ENCODE data around the gene SYT9. TPM values are rescaled to one million over a fixed set of nuclear protein-coding genes. Genes with fewer than 3 reads are reported as not detected.

SYT9 gene
- total RNA-seq, 1 donor from 2014 or later = 0.52 TPM

DNA sequence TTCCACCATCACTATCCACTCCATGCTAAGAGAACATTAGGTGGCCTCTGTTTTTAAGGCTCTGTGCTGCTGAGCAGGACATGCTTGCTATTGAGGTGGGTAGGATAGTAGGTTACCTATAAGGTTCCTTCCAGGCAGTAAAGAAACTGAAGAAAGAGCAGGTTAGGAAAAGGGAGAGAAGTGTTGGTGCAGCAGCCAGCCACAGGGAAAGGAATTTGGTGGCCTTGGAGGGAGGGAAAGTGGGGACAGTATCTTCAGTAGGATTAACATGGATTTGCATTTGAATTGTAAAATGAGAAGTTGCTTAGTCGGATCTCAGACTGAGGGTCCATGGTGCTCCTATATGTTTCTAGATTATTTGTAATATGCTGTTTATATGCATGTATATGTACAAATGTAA is 184.4 kb downstream of the SYT9 start:
- Histone ChIP-seq H3K9me3 (ENCODE audit: control insufficient read depth in 3 of 3, low read length in 3 of 3) (no peaks in the 10 kb centered on the region), H3K27ac (ENCODE audit: low read depth, low read length) (no peak overlapping the region), H3K9ac (ENCODE audit: low read depth in 1 of 3, low read length in 3 of 3) (no peak overlapping the region), H3K27me3 (ENCODE audit: control insufficient read depth in 3 of 3, insufficient read depth in 3 of 3, low read length in 3 of 3) (no peaks in the 10 kb centered on the region), H3K36me3 (ENCODE audit: control insufficient read depth in 3 of 3, insufficient read depth in 3 of 3, low read length in 3 of 3) (peaks cover 0 to 2% (median 0%) of the 10 kb centered on the region in 3 donors), H3K4me1 (ENCODE audit: control insufficient read depth in 3 of 3, insufficient read depth in 3 of 3, low read length in 3 of 3) (no peaks in the 10 kb centered on the region), H3K4me3 (ENCODE audit: low read length in 3 of 3) (no peak overlapping the region)

DNA sequence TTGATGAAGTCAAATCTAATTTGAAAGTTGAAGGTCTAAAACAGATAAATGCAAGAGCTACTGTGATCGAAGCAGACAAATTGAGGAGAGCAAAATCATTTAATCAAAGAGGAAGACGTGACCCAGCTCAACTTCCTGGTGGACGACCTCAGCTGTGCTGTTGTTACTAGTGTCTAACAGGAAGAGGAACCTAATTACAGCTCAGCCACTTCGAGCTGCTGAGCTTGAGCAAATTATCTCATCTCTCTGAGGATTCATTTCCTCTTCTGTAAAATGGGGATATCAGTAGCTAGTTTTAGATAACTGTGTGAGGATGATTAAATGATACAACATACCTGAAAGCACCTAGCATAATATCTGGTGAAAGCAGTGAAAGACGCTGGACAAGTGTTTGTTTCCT is 185.0 kb downstream of the SYT9 start:
- H3K4me1 ChIP-seq (ENCODE audit: control insufficient read depth in 3 of 3, insufficient read depth in 3 of 3, low read length in 3 of 3) = no peaks in the 10 kb centered on the region

DNA sequence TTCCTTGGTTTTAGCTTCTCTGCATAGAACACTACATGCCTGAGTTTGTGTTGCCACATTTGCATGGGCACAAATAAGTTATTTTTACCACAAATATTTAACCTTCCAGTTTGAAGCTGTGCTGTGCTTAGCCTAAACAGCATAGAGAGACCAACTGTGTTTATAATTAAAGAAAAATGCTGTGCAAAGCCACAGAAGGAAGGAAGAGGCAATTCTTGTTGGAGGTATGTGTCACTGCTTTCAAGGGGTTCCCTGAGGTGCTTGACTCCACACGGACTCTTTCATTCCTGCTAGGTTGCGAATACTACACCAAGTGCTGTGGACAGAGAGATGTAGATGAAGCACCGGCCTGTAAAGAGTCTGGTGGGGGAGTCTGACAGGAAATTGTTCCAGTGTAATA is 186.0 kb downstream of the SYT9 start:
- H3K36me3 ChIP-seq (ENCODE audit: control insufficient read depth in 3 of 3, insufficient read depth in 3 of 3, low read length in 3 of 3) = peaks cover 0 to 2% (median 0%) of the 10 kb centered on the region in 3 donors
- H3K4me3 ChIP-seq (ENCODE audit: low read length in 3 of 3) = no peak overlapping the region
- H3K27ac ChIP-seq (ENCODE audit: low read depth, low read length) = no peak overlapping the region
- no peaks in the 10 kb centered on the region for H3K9me3 ChIP-seq (ENCODE audit: control insufficient read depth in 3 of 3, low read length in 3 of 3)
- no peak overlapping the region for H3K9ac ChIP-seq (ENCODE audit: low read depth in 1 of 3, low read length in 3 of 3)
- no peaks in the 10 kb centered on the region for H3K4me1 ChIP-seq (ENCODE audit: control insufficient read depth in 3 of 3, insufficient read depth in 3 of 3, low read length in 3 of 3)
- H3K27me3 ChIP-seq (ENCODE audit: control insufficient read depth in 3 of 3, insufficient read depth in 3 of 3, low read length in 3 of 3) = no peaks in the 10 kb centered on the region

More for the DNA sequence above, 185.0 kb downstream of the SYT9 start:
- H3K4me3 ChIP-seq (ENCODE audit: low read length in 3 of 3) = no peak overlapping the region
- H3K27ac ChIP-seq (ENCODE audit: low read depth, low read length) = no peak overlapping the region
- no peaks in the 10 kb centered on the region for H3K9me3 ChIP-seq (ENCODE audit: control insufficient read depth in 3 of 3, low read length in 3 of 3)
- H3K36me3 ChIP-seq (ENCODE audit: control insufficient read depth in 3 of 3, insufficient read depth in 3 of 3, low read length in 3 of 3) = peaks cover 0 to 2% (median 0%) of the 10 kb centered on the region in 3 donors
- H3K27me3 ChIP-seq (ENCODE audit: control insufficient read depth in 3 of 3, insufficient read depth in 3 of 3, low read length in 3 of 3) = no peaks in the 10 kb centered on the region
- no peak overlapping the region for H3K9ac ChIP-seq (ENCODE audit: low read depth in 1 of 3, low read length in 3 of 3)

DNA sequence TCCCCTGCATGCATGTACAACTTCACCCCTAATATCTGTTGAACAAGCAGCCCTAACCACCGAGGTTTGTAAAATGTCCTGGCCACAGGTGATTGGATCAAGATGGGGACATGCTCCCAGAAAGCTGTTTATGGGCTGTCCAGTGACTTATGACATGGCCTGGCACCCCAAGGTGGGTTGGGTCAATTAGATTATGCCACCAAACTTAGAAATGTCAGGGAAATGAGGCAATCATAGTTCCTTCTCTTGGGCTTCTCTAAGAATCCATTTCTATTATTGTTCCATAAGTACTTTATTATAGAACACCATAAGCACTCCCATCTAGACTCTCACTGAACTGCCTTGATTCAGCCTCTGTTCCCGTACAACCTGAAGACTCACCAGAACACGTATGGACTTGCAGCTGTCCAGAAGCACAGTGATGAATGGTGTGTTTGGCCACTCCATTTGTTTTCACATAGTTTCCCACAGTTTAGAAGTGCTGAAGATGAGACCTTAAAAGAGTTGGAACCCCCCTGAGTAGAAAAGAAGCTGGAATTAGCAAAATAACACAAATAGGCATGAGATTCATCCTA is 188.1 kb downstream of the SYT9 start:
- Histone ChIP-seq H3K4me3 (ENCODE audit: low read length in 3 of 3) (no peak overlapping the region), H3K27me3 (ENCODE audit: control insufficient read depth in 3 of 3, insufficient read depth in 3 of 3, low read length in 3 of 3) (no peaks in the 10 kb centered on the region), H3K36me3 (ENCODE audit: control insufficient read depth in 3 of 3, insufficient read depth in 3 of 3, low read length in 3 of 3) (peaks cover 0 to 2% (median 0%) of the 10 kb centered on the region in 3 donors), H3K27ac (ENCODE audit: low read depth, low read length) (no peak overlapping the region), H3K4me1 (ENCODE audit: control insufficient read depth in 3 of 3, insufficient read depth in 3 of 3, low read length in 3 of 3) (no peaks in the 10 kb centered on the region), H3K9ac (ENCODE audit: low read depth in 1 of 3, low read length in 3 of 3) (no peak overlapping the region), H3K9me3 (ENCODE audit: control insufficient read depth in 3 of 3, low read length in 3 of 3) (no peaks in the 10 kb centered on the region)

DNA sequence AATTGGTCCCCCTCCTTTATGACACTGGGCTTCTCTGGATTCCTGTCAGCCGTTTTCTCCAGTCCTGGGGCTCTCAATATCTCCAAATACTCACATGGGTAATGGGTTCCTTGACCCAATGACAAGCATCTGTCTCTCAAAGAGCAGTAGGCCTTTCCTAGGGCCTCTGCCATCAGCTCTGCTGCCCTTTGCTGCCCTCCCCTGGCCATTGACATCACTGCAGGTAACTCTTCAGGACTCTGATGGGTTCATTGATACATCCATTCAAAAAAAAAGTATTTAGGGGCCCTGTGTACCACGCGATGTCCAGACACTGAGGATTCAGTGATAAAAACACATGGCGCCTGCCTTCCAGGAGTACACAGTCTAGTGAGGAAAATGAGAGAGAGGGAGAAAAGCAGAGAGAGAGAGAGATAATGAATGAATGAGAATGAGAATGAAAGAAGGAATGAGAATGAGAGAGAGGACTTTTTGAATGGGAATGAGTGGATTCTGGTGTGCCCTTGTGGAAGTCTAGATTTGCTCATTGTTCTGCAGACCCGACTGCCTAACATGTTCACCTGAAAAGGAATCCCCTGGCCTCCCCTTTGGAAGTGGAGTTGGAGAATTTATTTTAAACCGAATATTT is 191.0 kb downstream of the SYT9 start:
- H3K4me3 ChIP-seq (ENCODE audit: low read length in 3 of 3) = no peak overlapping the region
- no peak overlapping the region for H3K9ac ChIP-seq (ENCODE audit: low read depth in 1 of 3, low read length in 3 of 3)
- H3K36me3 ChIP-seq (ENCODE audit: control insufficient read depth in 3 of 3, insufficient read depth in 3 of 3, low read length in 3 of 3) = peaks cover 0 to 2% (median 0%) of the 10 kb centered on the region in 3 donors
- no peak overlapping the region for H3K27ac ChIP-seq (ENCODE audit: low read depth, low read length)
- H3K4me1 ChIP-seq (ENCODE audit: control insufficient read depth in 3 of 3, insufficient read depth in 3 of 3, low read length in 3 of 3) = peaks cover 0 to 3% (median 0%) of the 10 kb centered on the region in 3 donors
- no peaks in the 10 kb centered on the region for H3K9me3 ChIP-seq (ENCODE audit: control insufficient read depth in 3 of 3, low read length in 3 of 3)
- H3K27me3 ChIP-seq (ENCODE audit: control insufficient read depth in 3 of 3, insufficient read depth in 3 of 3, low read length in 3 of 3) = no peaks in the 10 kb centered on the region

DNA sequence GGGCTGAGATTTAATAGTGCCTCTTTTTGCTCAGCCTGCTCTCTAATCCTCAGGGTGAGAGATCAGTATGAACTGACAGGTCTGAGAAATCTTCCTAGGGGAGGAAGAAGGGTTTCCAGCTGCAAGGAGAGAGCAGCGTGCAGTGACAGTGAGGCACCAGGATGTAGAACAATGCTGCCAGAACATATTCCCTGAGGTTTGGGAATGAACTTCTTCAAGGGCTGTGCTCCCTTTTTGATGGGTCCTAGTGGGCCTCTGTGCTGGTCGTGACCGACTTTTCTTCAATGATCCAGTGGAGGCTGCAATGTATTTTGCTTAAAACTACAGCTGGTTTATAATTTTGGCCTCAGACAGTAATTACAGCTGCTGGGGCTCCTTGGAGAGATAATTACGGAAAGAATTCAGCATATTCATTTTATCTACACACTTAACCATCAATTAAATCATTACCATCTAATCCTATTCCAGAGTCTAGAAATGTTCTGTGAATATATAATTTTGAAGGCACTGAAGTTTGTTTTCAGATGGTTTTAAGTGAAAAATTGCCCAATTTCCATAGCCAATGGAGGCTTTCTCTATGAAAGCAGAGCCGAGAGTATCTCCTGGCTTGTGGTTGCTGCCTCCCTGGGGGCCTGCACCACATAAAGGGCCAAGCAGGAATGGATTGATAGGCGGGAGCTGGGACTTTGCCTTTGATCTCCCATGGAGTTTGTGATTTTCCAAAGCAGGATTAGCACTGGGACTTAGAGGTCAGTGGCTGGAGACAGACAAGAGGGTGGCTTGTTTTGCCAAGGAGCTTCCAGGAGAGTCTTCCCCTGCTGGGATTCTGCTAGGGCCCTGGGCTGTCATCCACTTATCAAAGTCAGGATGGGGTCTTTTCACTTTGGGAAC is 192.6 kb downstream of the SYT9 start:
- Histone ChIP-seq H3K4me3 (ENCODE audit: low read length in 3 of 3) (no peak overlapping the region), H3K4me1 (ENCODE audit: control insufficient read depth in 3 of 3, insufficient read depth in 3 of 3, low read length in 3 of 3) (peaks cover 0 to 3% (median 2%) of the 10 kb centered on the region in 3 donors), H3K27me3 (ENCODE audit: control insufficient read depth in 3 of 3, insufficient read depth in 3 of 3, low read length in 3 of 3) (no peaks in the 10 kb centered on the region), H3K36me3 (ENCODE audit: control insufficient read depth in 3 of 3, insufficient read depth in 3 of 3, low read length in 3 of 3) (peaks cover 0 to 4% (median 0%) of the 10 kb centered on the region in 3 donors), H3K27ac (ENCODE audit: low read depth, low read length) (no peak overlapping the region), H3K9ac (ENCODE audit: low read depth in 1 of 3, low read length in 3 of 3) (no peak overlapping the region), H3K9me3 (ENCODE audit: control insufficient read depth in 3 of 3, low read length in 3 of 3) (no peaks in the 10 kb centered on the region)

DNA sequence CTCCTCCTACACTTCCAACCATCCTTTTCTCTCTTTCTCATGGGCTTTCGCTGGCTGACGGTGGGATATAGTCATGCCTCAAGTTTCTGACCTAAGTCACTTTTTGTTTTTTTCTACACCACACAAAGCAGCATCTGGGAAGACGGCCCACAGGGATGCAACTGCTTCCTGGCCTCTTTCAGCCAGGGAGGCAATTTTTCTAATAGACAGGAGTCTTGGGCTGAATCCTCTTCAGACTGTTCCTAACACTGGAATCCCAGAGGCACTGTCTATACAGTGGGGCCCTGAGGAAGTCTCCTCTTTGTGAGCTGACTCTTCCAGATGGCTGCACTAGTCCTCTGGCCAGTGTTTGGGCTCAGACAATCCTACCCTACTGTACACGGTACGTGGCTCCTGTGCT is 193.9 kb downstream of the SYT9 start:
- Histone ChIP-seq H3K27me3 (ENCODE audit: control insufficient read depth in 3 of 3, insufficient read depth in 3 of 3, low read length in 3 of 3) (no peaks in the 10 kb centered on the region), H3K4me1 (ENCODE audit: control insufficient read depth in 3 of 3, insufficient read depth in 3 of 3, low read length in 3 of 3) (peaks cover 0 to 7% (median 3%) of the 10 kb centered on the region in 3 donors), H3K9me3 (ENCODE audit: control insufficient read depth in 3 of 3, low read length in 3 of 3) (no peaks in the 10 kb centered on the region), H3K9ac (ENCODE audit: low read depth in 1 of 3, low read length in 3 of 3) (no peak overlapping the region), H3K4me3 (ENCODE audit: low read length in 3 of 3) (no peak overlapping the region), H3K27ac (ENCODE audit: low read depth, low read length) (no peak overlapping the region), H3K36me3 (ENCODE audit: control insufficient read depth in 3 of 3, insufficient read depth in 3 of 3, low read length in 3 of 3) (peaks cover 0 to 4% (median 0%) of the 10 kb centered on the region in 3 donors)

DNA sequence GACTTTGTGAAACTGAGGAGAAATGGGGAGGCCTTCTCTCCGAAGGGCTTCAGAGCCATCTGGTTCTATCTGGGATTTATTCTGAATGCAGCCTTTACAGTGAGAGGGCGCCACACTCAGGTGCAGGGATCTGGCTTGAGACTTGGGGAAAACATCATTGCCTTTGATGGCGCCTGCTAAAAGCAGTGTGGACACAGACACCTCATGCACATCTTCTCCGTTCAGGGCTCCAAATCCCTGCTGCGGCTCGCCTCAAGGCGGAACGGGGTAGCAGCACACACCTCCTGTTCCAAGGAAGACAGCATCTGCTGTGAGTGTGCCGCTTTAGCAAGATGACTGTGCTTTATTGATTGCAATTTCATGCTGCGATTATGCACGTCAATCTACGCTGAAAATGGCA is 196.5 kb downstream of the SYT9 start:
- H3K9me3 ChIP-seq (ENCODE audit: control insufficient read depth in 3 of 3, low read length in 3 of 3) = no peaks in the 10 kb centered on the region
- no peak overlapping the region for H3K27ac ChIP-seq (ENCODE audit: low read depth, low read length)
- peaks cover 0 to 7% (median 3%) of the 10 kb centered on the region in 3 donors for H3K4me1 ChIP-seq (ENCODE audit: control insufficient read depth in 3 of 3, insufficient read depth in 3 of 3, low read length in 3 of 3)
- H3K27me3 ChIP-seq (ENCODE audit: control insufficient read depth in 3 of 3, insufficient read depth in 3 of 3, low read length in 3 of 3) = no peaks in the 10 kb centered on the region
- no peak overlapping the region for H3K9ac ChIP-seq (ENCODE audit: low read depth in 1 of 3, low read length in 3 of 3)
- no peak overlapping the region for H3K4me3 ChIP-seq (ENCODE audit: low read length in 3 of 3)
- H3K36me3 ChIP-seq (ENCODE audit: control insufficient read depth in 3 of 3, insufficient read depth in 3 of 3, low read length in 3 of 3) = peaks cover 0 to 4% (median 0%) of the 10 kb centered on the region in 3 donors

DNA sequence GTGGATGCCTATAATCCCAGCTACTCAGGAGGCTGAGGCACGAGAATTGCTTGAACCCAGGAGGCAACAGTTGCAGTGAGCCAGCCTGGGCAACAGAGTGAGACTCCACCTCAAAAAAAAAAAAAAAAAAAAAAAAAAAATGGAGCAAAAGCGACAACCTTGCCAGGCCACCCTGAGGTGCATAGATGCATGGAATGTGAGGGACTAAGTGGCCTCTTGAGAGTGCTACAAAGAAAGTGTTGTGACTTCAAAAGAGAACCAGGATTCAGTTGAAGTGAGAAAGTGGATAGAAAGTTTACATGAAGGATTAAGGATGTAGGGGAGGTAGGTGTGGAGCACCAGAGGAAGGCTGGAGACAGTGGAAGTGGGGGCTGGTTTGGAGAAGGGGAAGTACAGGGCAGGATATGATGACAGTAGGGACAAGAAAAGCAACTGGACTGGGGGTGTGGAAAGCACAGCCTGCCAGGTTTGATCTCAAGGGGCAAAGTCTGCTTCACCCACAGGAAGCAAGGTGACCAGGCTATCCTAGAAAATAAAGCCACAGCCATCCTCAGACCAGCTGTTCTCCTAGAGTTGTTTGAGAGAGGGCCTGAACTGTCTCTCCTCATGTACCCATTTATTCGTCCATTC is 197.6 kb downstream of the SYT9 start:
- Histone ChIP-seq H3K27me3 (ENCODE audit: control insufficient read depth in 3 of 3, insufficient read depth in 3 of 3, low read length in 3 of 3) (no peaks in the 10 kb centered on the region), H3K27ac (ENCODE audit: low read depth, low read length) (no peak overlapping the region), H3K9ac (ENCODE audit: low read depth in 1 of 3, low read length in 3 of 3) (no peak overlapping the region), H3K4me3 (ENCODE audit: low read length in 3 of 3) (no peak overlapping the region), H3K4me1 (ENCODE audit: control insufficient read depth in 3 of 3, insufficient read depth in 3 of 3, low read length in 3 of 3) (peaks cover 0 to 7% (median 3%) of the 10 kb centered on the region in 3 donors), H3K9me3 (ENCODE audit: control insufficient read depth in 3 of 3, low read length in 3 of 3) (no peaks in the 10 kb centered on the region), H3K36me3 (ENCODE audit: control insufficient read depth in 3 of 3, insufficient read depth in 3 of 3, low read length in 3 of 3) (peaks cover 0 to 4% (median 0%) of the 10 kb centered on the region in 3 donors)

All from skeletal muscle tissue (tissue), 4 donors.